ENCODE measurements around the gene PROSER3.

DNA sequence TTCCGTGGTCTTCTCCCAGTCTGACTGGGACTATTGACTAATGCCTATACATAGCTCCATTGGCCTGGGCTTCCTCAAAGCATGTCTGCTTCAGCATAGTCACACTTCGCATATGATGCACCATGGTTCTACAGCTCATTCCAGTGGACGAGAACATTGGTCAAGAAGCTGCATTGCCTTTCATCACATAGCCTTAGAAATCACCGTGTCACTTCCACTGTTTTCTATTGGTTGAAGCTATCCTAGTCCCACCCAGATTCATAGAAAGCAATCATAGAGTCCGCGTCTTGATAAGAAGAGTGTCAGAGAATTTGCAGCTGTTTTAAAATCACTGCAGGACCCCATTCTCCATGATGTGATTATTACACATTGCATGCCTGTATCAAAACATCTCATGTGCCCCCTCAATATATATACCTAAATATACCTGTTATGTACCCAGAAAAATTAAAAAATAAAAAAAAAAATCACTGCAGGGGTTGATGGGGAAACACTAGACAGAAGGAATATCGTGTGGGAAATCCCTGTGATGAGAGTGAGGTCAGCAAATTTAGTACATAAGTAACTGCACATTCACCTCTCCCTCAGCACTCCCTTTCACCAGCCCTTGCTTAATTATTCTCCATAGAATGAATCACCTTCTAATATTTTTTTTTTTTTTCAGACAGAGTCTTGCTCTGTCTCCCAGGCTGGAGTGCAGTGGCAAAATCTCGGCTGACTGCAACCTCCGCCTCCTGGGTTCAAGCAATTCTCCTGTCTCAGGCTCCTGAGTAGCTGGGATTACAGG, 15.2 kb downstream of the PROSER3 start:
- TF ChIP-seq, protein P1, sequence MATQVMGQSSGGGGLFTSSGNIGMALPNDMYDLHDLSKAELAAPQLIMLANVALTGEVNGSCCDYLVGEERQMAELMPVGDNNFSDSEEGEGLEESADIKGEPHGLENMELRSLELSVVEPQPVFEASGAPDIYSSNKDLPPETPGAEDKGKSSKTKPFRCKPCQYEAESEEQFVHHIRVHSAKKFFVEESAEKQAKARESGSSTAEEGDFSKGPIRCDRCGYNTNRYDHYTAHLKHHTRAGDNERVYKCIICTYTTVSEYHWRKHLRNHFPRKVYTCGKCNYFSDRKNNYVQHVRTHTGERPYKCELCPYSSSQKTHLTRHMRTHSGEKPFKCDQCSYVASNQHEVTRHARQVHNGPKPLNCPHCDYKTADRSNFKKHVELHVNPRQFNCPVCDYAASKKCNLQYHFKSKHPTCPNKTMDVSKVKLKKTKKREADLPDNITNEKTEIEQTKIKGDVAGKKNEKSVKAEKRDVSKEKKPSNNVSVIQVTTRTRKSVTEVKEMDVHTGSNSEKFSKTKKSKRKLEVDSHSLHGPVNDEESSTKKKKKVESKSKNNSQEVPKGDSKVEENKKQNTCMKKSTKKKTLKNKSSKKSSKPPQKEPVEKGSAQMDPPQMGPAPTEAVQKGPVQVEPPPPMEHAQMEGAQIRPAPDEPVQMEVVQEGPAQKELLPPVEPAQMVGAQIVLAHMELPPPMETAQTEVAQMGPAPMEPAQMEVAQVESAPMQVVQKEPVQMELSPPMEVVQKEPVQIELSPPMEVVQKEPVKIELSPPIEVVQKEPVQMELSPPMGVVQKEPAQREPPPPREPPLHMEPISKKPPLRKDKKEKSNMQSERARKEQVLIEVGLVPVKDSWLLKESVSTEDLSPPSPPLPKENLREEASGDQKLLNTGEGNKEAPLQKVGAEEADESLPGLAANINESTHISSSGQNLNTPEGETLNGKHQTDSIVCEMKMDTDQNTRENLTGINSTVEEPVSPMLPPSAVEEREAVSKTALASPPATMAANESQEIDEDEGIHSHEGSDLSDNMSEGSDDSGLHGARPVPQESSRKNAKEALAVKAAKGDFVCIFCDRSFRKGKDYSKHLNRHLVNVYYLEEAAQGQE (IDR thresholded peaks at IDR 0.05; ENCODE audit: insufficient replicate concordance, low read depth) = no peak
- no peak for TF ChIP-seq CTCF (IDR thresholded peaks at IDR 0.05; ENCODE audit: insufficient read depth, low read length)
- no peak for TF ChIP-seq POLR2AphosphoS5 (IDR thresholded peaks at IDR 0.05; ENCODE audit: low read depth)
